GM13976 (cell line): ENCODE data around the gene CIAO1.
"Not testable (repeated sequence)": the region's sequence is repeated elsewhere in the genome, so short reads cannot be mapped to it uniquely, and the experiment has no call there.

Experiments
- DNase-seq: peaks from one replicate; pipeline ENCODE4 v3.0.0; 2012; ENCODE audit warnings: low spot score
- CTCF ChIP-seq: IDR thresholded peaks from 2 replicates; pipeline ENCODE4 v1.5.1; 2012; ENCODE audit warnings: borderline replicate concordance, mild to moderate bottlenecking; ENCODE audit not compliant: insufficient read depth; ENCODE audit errors: extremely low read depth, missing control alignments, control extremely low read depth
- in situ Hi-C: fragments of 300-500 bp; cut with MboI; formaldehyde crosslinking; loops from one replicate; pipeline ENCODE4 v1.12.0; 2022; ENCODE audit warnings: low sequenced_read_pairs, mixed read lengths, inconsistent platforms; ENCODE audit not compliant: unreplicated experiment

CIAO1 gene

GRCh38 chr2:96254571-96254970 is 11.5 kb upstream of the CIAO1 start:
- in situ Hi-C loops = loop anchor here (25.0 kb wide), 1 partner anchor 242 kb away; no protein-coding TSS in a partner anchor
- no peak for DNase-seq
- no peak for TF ChIP-seq CTCF

GRCh38 chr2:96256611-96257113 is 9.4 kb upstream of the CIAO1 start:
- in situ Hi-C loops = loop anchor here (25.0 kb wide), 1 partner anchor 244 kb away; no protein-coding TSS in a partner anchor
- no peak for DNase-seq
- TF ChIP-seq CTCF = no peak

GRCh38 chr2:96257744-96258143 is 8.3 kb upstream of the CIAO1 start:
- in situ Hi-C loops = loop anchor here (25.0 kb wide), 1 partner anchor 245 kb away; no protein-coding TSS in a partner anchor
- not testable (repeated sequence) for DNase-seq

- TF ChIP-seq CTCF = no peak
- DNase-seq = no peak
- in situ Hi-C loops = loop anchor here (25.0 kb wide), 1 partner anchor 246 kb away; no protein-coding TSS in a partner anchor
These were observed 7.6 kb upstream of the CIAO1 start for GRCh38 chr2:96258166-96259022.

- no peak for DNase-seq
- in situ Hi-C loops = loop anchor here (25.0 kb wide), 1 partner anchor 247 kb away; no protein-coding TSS in a partner anchor
- no peak for TF ChIP-seq CTCF
These were observed 6.5 kb upstream of the CIAO1 start for GRCh38 chr2:96259497-96259921.

- DNase-seq = peak; percentile 77
- in situ Hi-C loops = loop anchor here (5.0 to 25.0 kb wide), 2 partner anchors 128 to 248 kb away; no protein-coding TSS in a partner anchor
These were observed 5.4 kb upstream of the CIAO1 start for GRCh38 chr2:96260387-96261260.

More at GRCh38 chr2:96260387-96261260, 5.4 kb upstream of the CIAO1 start:
- TF ChIP-seq CTCF = peak; percentile 57
